Body of pancreas (tissue), 4 donors: Measurements from ENCODE around the gene S100A11.

Experiments used
- POLR2A ChIP-seq, 3 donors: fragments of 450-650 bp; IDR thresholded peaks; one replicate each; pipeline ENCODE4 v1.6.1; 2016; ENCODE audit warnings: antibody characterized with exemption in 3 of 3, mild to moderate bottlenecking in 2 of 3
- TF ChIP-seq, protein P1 (sequence below), 7 experiments: fragments of 450-650 bp in 4 of 7; fragments of 200-600 bp in 3 of 7; sonication (generic) in 3 of 7; IDR thresholded peaks; one replicate each; pipeline ENCODE4 v1.5.1; 2016 to 2019; ENCODE audit warnings: antibody characterized with exemption in 7 of 7

DNA sequence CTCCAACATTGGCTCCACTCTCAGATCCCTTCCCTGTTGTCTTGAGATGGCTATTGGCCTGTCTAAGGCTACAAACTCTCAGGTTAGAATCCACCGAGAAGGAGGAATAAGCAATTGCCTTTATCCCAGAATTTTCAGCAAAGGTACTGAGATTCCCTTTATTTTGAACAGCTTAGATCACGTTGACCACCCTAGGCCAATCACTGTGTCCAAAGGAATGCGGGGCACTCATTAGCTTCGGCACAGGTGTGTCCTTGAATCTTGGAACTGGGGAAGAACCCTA is 6.9 kb downstream of the S100A11 start:
- TF ChIP-seq, protein P1, sequence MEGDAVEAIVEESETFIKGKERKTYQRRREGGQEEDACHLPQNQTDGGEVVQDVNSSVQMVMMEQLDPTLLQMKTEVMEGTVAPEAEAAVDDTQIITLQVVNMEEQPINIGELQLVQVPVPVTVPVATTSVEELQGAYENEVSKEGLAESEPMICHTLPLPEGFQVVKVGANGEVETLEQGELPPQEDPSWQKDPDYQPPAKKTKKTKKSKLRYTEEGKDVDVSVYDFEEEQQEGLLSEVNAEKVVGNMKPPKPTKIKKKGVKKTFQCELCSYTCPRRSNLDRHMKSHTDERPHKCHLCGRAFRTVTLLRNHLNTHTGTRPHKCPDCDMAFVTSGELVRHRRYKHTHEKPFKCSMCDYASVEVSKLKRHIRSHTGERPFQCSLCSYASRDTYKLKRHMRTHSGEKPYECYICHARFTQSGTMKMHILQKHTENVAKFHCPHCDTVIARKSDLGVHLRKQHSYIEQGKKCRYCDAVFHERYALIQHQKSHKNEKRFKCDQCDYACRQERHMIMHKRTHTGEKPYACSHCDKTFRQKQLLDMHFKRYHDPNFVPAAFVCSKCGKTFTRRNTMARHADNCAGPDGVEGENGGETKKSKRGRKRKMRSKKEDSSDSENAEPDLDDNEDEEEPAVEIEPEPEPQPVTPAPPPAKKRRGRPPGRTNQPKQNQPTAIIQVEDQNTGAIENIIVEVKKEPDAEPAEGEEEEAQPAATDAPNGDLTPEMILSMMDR (IDR thresholded peaks at IDR 0.05) = no peak
- TF ChIP-seq POLR2A (IDR thresholded peaks at IDR 0.05) = no peak
